ENCODE data around the gene COL8A2. TPM values are rescaled to one million over a fixed set of nuclear protein-coding genes. Genes with fewer than 3 reads are reported as not detected.
A peak's percentile ranks its signal among the peaks of the same experiment; 100 is the strongest.

Gene COL8A2
- total RNA-seq, 2 experiments from 2014 or later = not detected

DNA sequence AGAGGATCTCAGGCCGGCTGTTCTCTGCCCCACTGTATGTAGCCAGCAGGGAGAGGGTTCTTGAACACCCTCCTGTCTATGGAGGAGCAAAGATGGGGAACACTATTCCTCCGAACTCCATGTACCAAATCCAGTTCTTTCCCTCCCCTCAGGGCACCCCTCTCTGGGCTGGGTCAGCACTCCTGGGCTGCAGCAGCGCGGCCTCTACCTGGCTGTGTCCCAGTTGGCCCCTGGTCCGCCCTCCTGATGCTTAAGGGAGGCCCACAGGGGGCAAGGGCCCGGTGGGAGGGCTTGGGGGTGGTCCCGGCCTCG is 36.8 kb downstream of the COL8A2 start:
- CTCF ChIA-PET = no interaction called here
- DNase-seq (no peak), ATAC-seq (no peak)
- Mint-ChIP-seq H3K9me3 (ENCODE audit: low read depth) (no peaks in the 10 kb centered on the region), H3K4me1 (peaks cover 18% of the 10 kb centered on the region), H3K36me3 (peaks cover 15% of the 10 kb centered on the region), H3K27me3 (peaks cover 14% of the 10 kb centered on the region), H3K4me3 (peak overlapping the region; percentile 90), H3K27ac (peak overlapping the region; percentile 87)

DNA sequence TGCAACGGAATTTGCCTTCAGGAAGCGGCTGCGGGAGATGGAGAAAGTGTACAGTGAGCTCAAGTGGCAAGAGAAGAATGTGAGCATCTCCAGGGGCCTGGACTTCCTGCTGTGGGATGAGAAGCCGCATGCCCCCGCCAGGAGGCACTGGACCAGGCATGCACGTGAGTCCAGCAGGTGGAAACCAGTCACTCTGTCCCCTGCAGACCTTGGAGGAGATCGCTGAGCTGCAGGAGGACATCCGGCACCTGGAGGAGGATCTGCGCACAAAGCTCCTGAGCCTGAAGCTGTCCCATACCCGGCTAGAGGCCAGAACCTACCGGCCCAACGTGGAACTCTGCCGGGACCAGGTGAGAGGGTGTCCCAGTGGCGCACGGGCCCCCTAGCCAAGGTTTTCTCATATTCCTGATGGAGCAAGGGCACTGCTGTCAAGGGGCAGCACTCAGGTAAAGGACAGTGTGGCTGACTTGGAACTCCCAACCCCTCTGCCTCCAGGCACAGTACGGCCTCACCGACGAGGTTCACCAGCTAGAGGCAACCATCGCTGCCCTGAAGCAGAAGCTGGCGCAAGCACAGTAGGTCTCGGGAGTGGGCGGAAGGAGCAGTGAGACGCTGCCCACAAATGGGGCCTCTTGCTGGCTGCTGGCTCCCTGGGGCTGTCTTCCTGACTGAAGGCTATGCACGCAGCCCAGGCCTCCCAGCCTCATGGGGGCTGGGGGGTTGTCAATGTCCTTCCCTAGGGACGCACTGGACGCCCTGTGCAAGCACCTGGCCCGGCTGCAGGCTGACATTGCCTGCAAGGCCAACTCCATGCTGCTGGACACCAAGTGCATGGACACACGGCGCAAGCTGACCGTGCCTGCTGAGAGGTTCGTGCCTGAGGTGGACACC is 37.5 kb downstream of the COL8A2 start:
- CTCF ChIA-PET = interaction anchor here (0.5 to 3.2 kb wide), 2 partner anchors 205 to 231 kb away, joined by 3 to 10 read pairs; partner anchors contain the start of gene AGO1
- Mint-ChIP-seq H3K9me3 (ENCODE audit: low read depth) (no peaks in the 10 kb centered on the region), H3K27ac (peak overlapping the region; percentile 38), H3K36me3 (peaks cover 13% of the 10 kb centered on the region), H3K4me3 (no peak overlapping the region), H3K4me1 (peaks cover 18% of the 10 kb centered on the region), H3K27me3 (peaks cover 18% of the 10 kb centered on the region)
- DNase-seq (no peak), ATAC-seq (no peak)

DNA sequence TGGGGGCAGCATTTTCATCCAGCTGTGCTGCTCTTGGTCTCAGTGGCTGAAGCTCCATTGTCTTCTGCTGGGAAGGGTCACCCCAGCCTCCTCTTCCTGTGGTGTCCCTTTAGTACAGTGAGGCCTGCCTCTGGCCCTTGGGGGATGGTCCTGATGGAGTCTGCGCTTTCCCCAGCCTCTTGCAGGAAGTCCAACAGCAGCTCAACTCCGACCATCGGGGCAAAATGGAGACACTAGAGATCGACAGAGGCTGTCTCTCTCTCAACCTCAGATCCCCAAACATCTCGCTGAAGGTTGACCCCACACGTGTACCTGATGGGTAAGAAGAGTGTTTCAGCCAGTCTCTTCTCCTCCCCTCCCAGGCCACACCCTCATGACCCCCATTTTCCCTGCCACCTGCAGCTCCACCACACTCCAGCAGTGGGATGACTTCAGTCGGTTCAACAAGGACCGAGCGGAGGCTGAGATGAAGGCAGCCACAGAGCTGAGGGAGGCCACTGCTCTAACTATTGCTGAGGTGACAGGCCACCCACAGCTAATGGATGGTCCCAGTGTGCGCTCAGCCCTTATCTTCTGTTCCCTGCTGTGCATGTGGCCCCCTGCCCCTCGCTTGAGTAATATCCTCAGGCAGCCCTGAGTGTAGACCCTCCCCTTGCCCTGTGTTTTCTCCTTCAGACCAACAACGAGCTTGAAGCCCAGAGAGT is 38.3 kb downstream of the COL8A2 start:
- peaks cover 18% of the 10 kb centered on the region for H3K4me1 Mint-ChIP-seq
- peaks cover 25% of the 10 kb centered on the region for H3K27me3 Mint-ChIP-seq
- H3K36me3 Mint-ChIP-seq = peaks cover 9% of the 10 kb centered on the region
- no peak overlapping the region for H3K4me3 Mint-ChIP-seq
- ATAC-seq = no peak
- no peak for DNase-seq
- CTCF ChIA-PET = interaction anchor here (0.5 to 3.2 kb wide), 3 partner anchors 144 to 230 kb away, joined by 3 to 10 read pairs (median 3); partner anchors contain the start of gene AGO1
- H3K27ac Mint-ChIP-seq = no peak overlapping the region
- H3K9me3 Mint-ChIP-seq (ENCODE audit: low read depth) = no peaks in the 10 kb centered on the region

DNA sequence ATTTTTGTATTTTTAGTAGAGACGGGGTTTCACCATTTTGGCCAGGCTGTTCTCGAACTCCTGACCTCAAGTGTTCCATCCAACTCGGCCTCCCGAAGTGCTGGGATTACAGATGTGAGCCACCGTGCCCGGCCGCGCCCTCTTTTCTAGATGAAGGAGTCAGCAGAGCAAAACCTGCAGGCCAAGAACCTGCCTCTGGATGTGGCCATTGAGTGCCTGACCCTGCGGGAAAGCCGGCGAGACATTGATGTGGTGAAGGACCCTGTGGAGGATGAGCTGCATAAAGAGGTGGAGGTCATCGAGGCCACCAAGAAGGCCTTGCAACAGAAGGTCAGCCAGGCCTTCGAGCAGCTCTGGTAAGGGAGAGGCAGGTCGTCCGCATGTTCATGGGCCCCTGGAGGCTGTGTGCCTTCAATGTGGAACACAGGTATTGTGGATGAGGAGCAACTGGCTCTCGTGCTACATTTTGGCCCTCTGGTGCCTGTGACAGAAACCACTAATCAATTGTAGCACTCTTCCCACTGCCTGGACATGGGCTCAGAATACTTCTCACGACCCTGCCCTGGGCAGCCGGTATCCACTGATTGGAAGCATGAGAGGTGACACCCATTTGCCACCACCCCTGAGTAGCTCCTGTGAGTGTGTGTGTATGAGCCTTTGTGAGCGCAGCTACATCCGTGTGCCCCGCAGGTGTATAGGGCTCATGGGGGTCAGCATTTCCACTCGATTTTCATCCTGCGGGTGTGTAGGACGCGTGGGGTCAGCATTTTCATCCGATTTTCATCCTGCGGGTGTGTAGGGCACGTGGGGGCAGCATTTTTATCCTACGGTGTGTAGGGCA is 39.1 kb downstream of the COL8A2 start:
- Mint-ChIP-seq H3K4me3 (no peak overlapping the region), H3K4me1 (peaks cover 15% of the 10 kb centered on the region), H3K27ac (no peak overlapping the region), H3K27me3 (peaks cover 30% of the 10 kb centered on the region), H3K36me3 (peaks cover 7% of the 10 kb centered on the region), H3K9me3 (ENCODE audit: low read depth) (no peaks in the 10 kb centered on the region)
- CTCF ChIA-PET = interaction anchor here (1.1 to 3.2 kb wide), 2 partner anchors 144 to 203 kb away, joined by 3 to 10 read pairs; partner anchors contain the start of gene AGO1
- ATAC-seq (no peak), DNase-seq (no peak)

DNA sequence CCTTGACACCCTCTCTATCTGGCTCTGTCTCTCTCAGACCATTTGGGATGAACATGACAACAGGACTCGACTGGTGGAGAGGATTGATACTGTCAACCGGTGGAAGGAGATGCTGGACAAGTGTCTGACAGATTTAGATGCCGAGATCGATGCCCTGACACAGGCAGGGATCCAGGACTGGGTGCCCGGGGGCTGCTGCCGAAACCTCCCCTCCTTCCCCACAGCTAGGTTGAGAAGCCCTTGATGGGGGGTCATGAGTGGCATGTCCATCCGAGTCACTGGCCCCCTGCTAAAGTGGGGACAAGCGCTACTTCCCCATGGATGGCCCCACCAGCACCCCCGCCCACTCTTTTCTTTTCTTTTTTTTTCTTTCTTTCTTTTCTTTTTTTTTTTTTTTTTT is 39.9 kb downstream of the COL8A2 start:
- no peak overlapping the region for H3K27ac Mint-ChIP-seq
- H3K9me3 Mint-ChIP-seq (ENCODE audit: low read depth) = no peaks in the 10 kb centered on the region
- H3K36me3 Mint-ChIP-seq = peaks cover 6% of the 10 kb centered on the region
- H3K27me3 Mint-ChIP-seq = peaks cover 37% of the 10 kb centered on the region
- CTCF ChIA-PET = interaction anchor here (3.2 kb wide), 1 partner anchor 203 kb away, joined by 10 read pairs; the partner anchor contains the start of gene AGO1
- peaks cover 13% of the 10 kb centered on the region for H3K4me1 Mint-ChIP-seq
- no peak overlapping the region for H3K4me3 Mint-ChIP-seq
- ATAC-seq = no peak
- no peak for DNase-seq

DNA sequence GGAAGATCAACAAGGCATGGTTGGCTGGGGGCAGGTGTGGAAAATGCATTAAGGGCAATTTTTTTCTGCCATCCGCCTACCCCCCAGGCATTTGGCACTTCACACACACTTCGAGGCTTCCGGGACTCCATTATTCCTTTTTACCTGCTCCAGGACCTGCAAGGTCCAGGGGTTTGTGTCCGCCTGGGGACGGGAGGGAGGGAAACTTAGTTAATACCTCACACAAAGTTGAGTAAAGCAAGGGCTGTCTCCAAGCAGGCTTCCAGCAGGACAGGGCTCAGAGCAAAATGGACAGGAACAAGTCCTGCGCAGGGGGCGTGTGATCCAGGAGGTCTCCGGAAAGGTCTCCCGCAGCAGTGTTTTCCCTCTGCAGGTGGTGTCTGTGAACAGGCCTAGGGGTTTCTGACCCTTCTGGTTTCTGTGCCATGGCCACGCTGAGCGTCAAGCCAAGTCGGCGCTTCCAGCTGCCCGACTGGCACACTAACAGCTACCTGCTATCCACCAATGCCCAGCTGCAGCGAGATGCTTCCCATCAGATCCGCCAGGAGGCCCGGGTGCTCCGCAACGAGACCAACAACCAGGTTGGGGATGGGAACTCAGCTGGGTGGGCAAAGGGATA is 40.4 kb downstream of the COL8A2 start:
- ATAC-seq (no peak), DNase-seq (no peak)
- Mint-ChIP-seq H3K9me3 (ENCODE audit: low read depth) (no peaks in the 10 kb centered on the region), H3K4me3 (no peak overlapping the region), H3K27me3 (peaks cover 38% of the 10 kb centered on the region), H3K4me1 (peaks cover 7% of the 10 kb centered on the region), H3K27ac (no peak overlapping the region), H3K36me3 (peaks cover 2% of the 10 kb centered on the region)
- CTCF ChIA-PET = interaction anchor here (1.5 to 3.2 kb wide), 2 partner anchors 50 to 202 kb away, joined by 5 to 10 read pairs; partner anchors contain the start of gene AGO1

DNA sequence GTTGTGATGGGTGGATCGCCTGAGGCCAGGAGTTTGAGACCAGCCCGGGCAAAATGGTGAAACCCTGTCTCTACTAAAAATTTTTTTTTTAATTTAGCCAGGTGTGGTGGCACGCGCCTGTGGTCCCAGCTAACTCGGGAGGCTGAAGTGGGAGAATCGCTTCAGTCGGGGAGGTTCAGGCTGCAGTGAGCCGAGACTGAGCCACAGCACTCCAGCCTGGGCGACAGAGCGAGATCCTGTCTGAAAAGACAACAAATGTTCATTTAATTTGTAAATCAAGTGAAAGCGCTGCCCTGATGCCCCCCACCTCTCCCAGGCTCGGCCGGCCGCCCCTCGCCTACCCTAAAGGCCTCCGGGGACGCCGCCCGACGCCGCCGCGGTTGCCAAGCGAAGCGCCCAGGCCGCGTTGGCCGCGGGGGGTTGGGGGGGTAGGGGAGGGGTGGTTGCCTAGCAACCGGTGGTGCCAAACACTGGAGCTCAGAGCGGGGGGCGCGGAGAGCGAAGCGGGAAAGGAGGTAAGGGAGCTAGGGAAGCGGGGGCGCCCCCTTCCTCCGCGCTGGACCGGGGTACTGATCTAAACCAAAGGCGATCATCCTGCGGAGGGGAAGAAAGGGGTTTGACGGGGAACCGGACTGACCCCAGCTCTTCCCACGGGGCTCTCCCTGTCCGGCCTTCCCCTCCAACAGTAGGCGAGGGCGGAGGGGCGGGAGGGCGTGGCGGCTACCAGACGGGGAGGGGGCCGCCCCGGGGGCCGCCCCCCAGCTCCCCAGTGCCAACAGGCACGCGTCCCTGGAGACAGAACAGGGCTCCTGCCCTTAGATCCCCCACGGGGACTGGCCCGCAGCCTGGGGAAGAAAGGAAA is 41.2 kb downstream of the COL8A2 start, which contains the start of gene TEKT2:
TSS of gene TEKT2 (plus strand) at position 460 of the 862 bp plus-strand sequence. CDS start 828 bp downstream, outside the sequence.
- no peak for ATAC-seq
- peaks cover 38% of the 10 kb centered on the region for H3K27me3 Mint-ChIP-seq
- H3K9me3 Mint-ChIP-seq (ENCODE audit: low read depth) = no peaks in the 10 kb centered on the region
- DNase-seq = no peak
- H3K4me3 Mint-ChIP-seq = no peak within 1 kb of the TSS
- peaks cover 5% of the 10 kb centered on the region for H3K4me1 Mint-ChIP-seq
- no peak within 1 kb of the TSS for H3K27ac Mint-ChIP-seq
- CTCF ChIA-PET = interaction anchor here (0.5 to 1.5 kb wide), 2 partner anchors 51 to 69 kb away, joined by 3 to 5 read pairs; no protein-coding TSS in a partner anchor
- H3K36me3 Mint-ChIP-seq = no peaks in the 10 kb centered on the region

DNA sequence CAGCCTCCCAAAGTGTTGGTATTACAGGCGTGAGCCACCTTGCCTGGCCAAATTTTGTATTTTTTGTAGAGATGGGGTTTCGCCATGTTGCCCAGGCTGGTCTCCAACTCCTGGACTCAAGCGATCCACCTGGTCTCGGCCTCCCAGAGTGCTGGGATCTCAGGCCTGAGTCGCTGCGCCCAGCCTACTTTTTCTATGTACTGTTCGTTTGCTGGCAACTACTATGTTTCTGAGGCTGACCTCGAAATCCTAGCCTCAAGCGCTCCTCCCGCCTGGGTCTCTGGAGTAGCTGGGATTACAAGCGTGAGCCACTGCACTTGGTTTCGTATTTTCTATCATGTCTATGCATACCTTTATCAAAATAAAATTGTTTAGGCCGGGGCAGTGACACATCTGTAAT is 41.8 kb downstream of the COL8A2 start:
- CTCF ChIA-PET = interaction anchor here (1.5 kb wide), 1 partner anchor 52 kb away, joined by 5 read pairs; no protein-coding TSS in a partner anchor
- DNase-seq = no peak
- Mint-ChIP-seq H3K27me3 (peaks cover 38% of the 10 kb centered on the region), H3K9me3 (ENCODE audit: low read depth) (no peaks in the 10 kb centered on the region), H3K36me3 (no peaks in the 10 kb centered on the region), H3K4me1 (peaks cover 5% of the 10 kb centered on the region), H3K4me3 (no peak overlapping the region), H3K27ac (no peak overlapping the region)
- no peak for ATAC-seq

DNA sequence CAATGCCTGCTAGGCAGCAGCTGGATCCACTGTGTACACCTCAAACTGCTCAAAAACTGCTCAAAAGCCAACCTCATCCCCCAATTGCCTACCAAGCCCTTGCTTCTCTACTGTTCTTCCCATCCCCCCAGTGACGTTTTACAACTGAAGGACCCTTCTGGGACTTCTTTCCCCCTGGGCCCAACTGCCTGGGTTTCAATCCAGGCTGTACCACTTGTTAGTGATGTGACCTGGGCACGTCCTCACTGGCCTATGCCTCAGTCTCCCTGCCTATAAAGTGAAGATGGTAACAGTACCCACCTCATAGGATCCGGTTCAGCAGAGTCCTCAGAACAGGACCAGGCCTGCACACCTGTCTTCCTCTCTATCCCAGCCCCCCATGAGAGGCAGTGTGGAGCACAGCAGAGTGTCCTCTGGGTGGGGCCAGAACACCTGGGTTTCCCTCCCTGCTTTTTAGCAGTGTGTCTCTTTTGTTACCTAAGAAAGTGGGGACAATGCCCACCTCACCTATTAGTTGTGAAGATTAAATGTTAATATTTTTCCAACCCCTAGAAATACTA is 43.0 kb downstream of the COL8A2 start:
- ATAC-seq (no peak), DNase-seq (no peak)
- Mint-ChIP-seq H3K27me3 (peaks cover 38% of the 10 kb centered on the region), H3K4me1 (peaks cover 3% of the 10 kb centered on the region), H3K27ac (no peak overlapping the region), H3K4me3 (no peak overlapping the region), H3K9me3 (ENCODE audit: low read depth) (no peaks in the 10 kb centered on the region), H3K36me3 (no peaks in the 10 kb centered on the region)
- CTCF ChIA-PET = interaction anchor here (1.2 kb wide), 1 partner anchor 10 kb away, joined by 3 read pairs; no protein-coding TSS in a partner anchor

DNA sequence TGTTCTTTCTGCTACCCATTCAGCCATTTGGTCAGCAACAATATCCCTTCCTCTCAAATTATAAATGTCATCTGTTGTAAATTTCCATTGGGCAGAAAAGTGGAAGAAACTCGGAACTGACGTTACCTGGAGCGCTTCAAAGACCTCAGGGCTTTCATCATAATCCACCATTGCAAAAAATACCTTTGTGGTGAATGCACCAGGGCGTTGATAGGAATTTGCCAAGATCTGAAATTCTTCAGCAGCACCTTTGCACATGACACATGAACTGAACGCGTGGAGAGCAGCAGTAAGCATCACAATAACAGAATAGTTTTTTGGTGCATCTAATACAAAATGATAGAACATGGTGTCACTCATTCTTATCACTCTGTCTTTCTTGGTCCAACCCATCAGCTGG is 44.2 kb downstream of the COL8A2 start:
- Mint-ChIP-seq H3K27me3 (peaks cover 38% of the 10 kb centered on the region), H3K4me3 (no peak overlapping the region), H3K36me3 (no peaks in the 10 kb centered on the region), H3K4me1 (peaks cover 3% of the 10 kb centered on the region), H3K27ac (no peak overlapping the region), H3K9me3 (ENCODE audit: low read depth) (no peaks in the 10 kb centered on the region)
- ATAC-seq = no peak
- CTCF ChIA-PET = no interaction called here
- no peak for DNase-seq

DNA sequence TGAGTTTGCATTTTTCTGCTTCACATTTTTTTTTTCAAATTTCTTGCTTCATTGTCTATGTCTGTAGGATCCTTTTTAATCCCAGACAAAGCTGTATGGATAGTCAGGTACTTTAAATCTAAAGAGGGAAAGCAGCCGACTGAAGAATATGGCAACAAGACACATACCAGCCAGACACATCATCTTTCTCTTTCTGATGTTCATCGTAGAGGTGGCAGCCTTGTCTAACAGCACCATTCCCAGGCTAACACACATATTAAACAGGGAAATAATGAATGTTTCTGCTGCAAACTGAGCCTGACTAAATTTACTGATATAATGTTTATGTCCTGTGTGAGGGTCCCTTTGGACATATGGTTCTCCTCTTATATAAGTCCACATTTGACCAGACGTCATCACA is 44.8 kb downstream of the COL8A2 start:
- Mint-ChIP-seq H3K4me3 (no peak overlapping the region), H3K27me3 (peaks cover 38% of the 10 kb centered on the region), H3K9me3 (ENCODE audit: low read depth) (no peaks in the 10 kb centered on the region), H3K36me3 (no peaks in the 10 kb centered on the region), H3K27ac (no peak overlapping the region), H3K4me1 (peaks cover 3% of the 10 kb centered on the region)
- DNase-seq (no peak), ATAC-seq (no peak)
- CTCF ChIA-PET = interaction anchor here (0.6 to 0.7 kb wide), 2 partner anchors 17 to 18 kb away, joined by 3 to 4 read pairs; no protein-coding TSS in a partner anchor

Measured in activated CD8-positive, alpha-beta memory T cell treated with anti-CD3 and anti-CD28 coated beads, Interleukin-2, amount 10 ng/mL, durations not matched to agents 7 days and 5 days (primary cell).